LNCAP (cell line): Measurements from ENCODE around the gene IGSF3.

Source experiments
- TF ChIP-seq, protein P1 (sequence below): fragments of 450-650 bp; IDR thresholded peaks from 2 replicates; pipeline ENCODE4 v1.5.1; 2017; ENCODE audit warnings: mild to moderate bottlenecking

The IGSF3 gene

DNA sequence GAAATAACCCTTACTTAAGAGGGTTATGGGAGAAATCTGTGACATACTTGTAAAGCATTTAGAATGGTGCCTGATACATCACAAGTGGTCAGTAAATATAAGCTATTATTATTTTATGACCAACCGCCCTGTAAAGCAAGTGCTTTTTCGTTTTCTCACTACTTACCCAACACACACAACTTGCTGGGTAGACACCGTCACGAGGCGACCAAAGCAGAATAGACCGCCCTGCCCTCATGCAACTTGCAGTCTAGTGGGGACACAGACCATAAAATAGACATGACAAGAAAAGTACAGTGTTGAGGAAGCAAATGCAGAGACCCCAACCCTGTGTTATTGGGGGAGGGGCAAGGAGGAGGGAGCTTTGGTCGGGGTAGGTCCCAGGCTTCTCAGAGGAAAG lies 744 bp upstream of the IGSF3 start:
- TF ChIP-seq, protein P1, sequence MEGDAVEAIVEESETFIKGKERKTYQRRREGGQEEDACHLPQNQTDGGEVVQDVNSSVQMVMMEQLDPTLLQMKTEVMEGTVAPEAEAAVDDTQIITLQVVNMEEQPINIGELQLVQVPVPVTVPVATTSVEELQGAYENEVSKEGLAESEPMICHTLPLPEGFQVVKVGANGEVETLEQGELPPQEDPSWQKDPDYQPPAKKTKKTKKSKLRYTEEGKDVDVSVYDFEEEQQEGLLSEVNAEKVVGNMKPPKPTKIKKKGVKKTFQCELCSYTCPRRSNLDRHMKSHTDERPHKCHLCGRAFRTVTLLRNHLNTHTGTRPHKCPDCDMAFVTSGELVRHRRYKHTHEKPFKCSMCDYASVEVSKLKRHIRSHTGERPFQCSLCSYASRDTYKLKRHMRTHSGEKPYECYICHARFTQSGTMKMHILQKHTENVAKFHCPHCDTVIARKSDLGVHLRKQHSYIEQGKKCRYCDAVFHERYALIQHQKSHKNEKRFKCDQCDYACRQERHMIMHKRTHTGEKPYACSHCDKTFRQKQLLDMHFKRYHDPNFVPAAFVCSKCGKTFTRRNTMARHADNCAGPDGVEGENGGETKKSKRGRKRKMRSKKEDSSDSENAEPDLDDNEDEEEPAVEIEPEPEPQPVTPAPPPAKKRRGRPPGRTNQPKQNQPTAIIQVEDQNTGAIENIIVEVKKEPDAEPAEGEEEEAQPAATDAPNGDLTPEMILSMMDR: no peak

- TF ChIP-seq, protein P1: no peak
These were observed 407 bp downstream of the IGSF3 start for GRCh38 chr1:116667078-116667574.

GRCh38 chr1:116666187-116667077 lies 1.1 kb downstream of the IGSF3 start:
- TF ChIP-seq, protein P1: no peak

GRCh38 chr1:116664978-116665371 lies 2.6 kb downstream of the IGSF3 start:
- TF ChIP-seq, protein P1: no peak

GRCh38 chr1:116664366-116664977 lies 3.1 kb downstream of the IGSF3 start:
- TF ChIP-seq, protein P1: no peak

GRCh38 chr1:116663821-116664220 lies 3.7 kb downstream of the IGSF3 start:
- TF ChIP-seq, protein P1: no peak

GRCh38 chr1:116661633-116662032 lies 5.9 kb downstream of the IGSF3 start:
- TF ChIP-seq, protein P1: no peak
